CD4-positive, alpha-beta T cell treated with Interleukin-15 for 4 hours (primary cell): ENCODE measurements around the gene SP9.
"Not testable (repeated sequence)": the region's sequence is repeated elsewhere in the genome, so short reads cannot be mapped to it uniquely, and the experiment has no call there.

Experiments used
- DNase-seq: peaks from one replicate; pipeline ENCODE4 v3.0.0-alpha.2; 2020; ENCODE audit warnings: low spot score

Gene SP9

DNA sequence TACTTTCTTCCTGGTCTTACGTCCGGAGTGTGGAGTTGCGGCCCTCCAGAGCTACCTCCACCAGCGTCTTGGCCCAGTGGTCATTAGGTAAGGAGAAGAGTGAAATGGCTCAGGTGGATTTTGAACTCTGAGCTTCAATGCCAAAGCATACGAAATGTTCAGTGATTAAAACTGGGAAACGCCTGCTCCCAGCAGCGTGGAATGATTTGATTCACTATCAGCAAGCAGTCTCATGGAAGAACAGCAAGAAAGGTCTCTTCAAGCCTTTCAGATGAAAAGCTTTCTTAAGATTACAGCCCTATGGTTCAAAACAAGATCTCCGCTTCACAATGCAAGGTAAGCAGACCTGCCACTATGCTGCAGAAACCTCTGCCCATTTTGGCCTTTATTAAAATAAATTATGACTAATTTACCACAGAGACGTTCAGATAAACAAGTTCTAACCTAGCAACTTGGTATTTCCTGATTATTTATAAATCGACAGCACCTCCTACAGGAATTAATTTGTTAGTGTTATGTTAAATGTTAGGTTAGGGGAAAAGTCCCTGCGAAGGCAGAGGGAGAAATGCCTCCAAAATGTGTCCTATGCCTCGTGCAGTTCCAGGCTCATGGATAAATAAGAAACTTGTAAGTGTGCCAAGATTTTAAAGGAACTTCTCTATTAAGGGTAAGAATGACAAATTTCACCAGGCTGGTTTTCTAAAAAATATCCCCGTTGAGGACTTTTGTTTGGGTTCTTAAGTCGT is 10.1 kb downstream of the SP9 start:
- peak; percentile 36 for DNase-seq

- no peak for DNase-seq
Measured at GRCh38 chr2:174350018-174350417, 15.3 kb downstream of the SP9 start.

- DNase-seq: no peak
Measured at GRCh38 chr2:174350593-174351181, 15.9 kb downstream of the SP9 start.

DNA sequence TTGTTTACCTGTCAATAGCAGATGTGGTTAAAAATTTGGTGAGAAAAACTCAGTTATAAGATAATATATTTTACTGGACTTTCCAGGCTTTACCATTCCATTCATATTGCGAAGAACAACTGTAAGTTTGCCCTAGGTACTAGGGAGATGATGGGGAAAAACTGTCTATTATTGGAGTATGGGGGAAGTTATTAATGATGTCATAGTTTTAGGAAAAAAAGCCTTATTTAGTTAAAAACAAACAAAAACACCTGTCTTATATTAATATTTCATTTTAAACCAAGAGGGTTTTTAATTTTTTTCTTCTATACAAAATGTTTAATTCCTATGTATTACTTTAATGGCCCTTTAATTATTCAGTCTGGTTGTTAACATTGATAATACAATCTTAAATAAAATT is 18.2 kb downstream of the SP9 start:
- no peak for DNase-seq

- DNase-seq: no peak
Measured at GRCh38 chr2:174356347-174356746, 21.6 kb downstream of the SP9 start.

GRCh38 chr2:174359663-174360062 is 24.9 kb downstream of the SP9 start:
- not testable (repeated sequence) for DNase-seq

GRCh38 chr2:174362949-174363348 is 28.2 kb downstream of the SP9 start:
- no peak for DNase-seq

DNA sequence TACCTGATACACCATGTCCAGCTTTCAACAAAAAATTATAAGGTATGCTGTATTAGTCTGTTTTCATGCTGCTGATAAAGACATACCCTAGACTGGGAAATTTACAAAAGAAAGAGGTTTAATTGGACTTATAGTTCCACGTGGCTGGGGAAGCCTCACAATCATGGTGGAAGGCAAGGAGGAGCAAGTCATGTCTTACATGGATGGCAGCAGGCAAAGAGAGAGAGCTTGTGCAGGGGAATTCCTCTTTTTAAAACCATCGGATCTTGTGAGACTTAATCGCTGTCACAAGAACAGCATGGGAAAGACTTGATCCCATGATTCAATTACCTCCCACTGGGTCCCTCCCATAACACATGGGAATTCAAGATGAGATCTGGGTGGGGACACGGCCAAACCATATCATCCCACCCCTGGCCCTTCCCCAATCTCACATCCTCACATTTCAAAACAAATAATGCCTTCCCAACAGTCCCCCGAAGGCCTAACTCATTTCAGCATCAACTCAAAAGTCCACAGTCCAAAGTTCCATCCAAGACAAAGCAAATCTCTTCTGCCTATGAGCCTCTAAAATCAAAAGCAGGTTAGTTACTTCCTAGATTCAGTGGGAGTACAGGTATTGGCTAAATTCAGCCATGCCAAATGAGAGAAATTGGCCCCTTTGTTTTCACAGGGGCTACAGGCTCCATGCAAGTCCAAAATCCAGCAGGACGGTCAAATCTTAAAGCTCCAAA is 28.9 kb downstream of the SP9 start:
- not testable (repeated sequence) for DNase-seq

- DNase-seq: no peak
Measured at GRCh38 chr2:174364628-174365027, 29.9 kb downstream of the SP9 start.

DNA sequence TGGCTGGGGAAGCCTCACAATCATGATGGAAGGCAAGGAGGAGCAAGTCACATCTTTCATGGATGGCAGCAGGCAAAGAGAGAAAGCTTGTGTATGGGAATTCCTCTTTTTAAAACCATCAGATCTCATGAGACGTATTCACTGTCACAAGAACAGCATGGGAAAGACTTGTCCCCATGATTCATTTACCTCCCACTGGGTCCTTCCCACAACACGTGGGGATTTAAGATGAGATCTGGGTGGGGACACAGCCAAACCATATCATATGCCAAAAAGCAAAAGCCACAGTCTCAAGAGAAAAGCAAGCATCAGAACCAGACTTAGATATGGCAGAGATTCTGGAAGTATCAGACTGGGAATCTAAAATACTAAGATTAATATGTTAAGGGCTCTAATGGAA is 30.8 kb downstream of the SP9 start:
- no peak for DNase-seq

DNA sequence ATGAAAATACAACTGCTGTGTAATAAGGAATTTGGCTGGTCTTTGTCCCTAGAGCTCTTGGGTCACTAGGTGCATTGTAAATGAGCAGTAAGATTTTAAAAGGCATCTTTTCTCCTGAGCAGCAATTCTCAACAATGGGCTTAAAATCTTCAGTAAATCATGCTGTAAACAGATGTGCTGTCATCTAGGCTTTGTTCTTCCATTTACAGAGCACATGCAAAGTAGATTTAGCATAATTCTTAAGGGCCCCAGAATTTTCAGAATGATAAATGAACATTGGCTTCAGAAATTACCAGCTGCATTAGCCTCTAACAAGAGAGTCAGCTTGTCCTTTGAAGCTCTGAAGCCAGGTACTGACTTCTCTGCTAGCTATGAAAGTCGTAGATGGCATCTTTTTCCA is 33.9 kb downstream of the SP9 start:
- no peak for DNase-seq

- DNase-seq: no peak
Measured at GRCh38 chr2:174376967-174377366, 42.2 kb downstream of the SP9 start.

GRCh38 chr2:174383796-174384195 is 49.0 kb downstream of the SP9 start:
- DNase-seq: no peak

DNA sequence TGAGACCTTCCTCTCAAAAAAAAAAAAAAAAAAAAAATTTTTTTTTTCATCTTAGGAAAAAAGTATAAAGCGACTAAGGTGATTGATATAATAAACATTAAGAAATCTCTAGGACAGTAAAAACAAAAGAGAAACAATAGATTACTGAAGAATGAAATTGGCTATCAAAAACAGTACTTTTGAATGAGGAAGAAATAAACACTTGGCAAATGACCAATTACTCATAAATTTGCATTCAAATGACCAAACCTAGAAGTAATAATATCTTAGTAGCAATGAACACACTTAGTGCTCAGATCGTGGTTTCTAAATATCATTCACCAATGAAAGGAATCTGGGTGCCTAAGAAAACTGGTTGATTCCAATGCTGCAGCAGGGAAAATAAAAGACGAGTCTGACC is 50.4 kb downstream of the SP9 start:
- no peak for DNase-seq
